GM19043 (cell line): ENCODE data around the gene USH2A.

Source experiments
- ATAC-seq: cut with Tn5 transposase; IDR thresholded peaks from one replicate; pipeline ENCODE4 v1.9.1; 2021; ENCODE audit warnings: low read depth; ENCODE audit not compliant: unreplicated experiment

Gene USH2A

GRCh38 chr1:216303690-216304089, 119.6 kb downstream of the USH2A start:
- no peak for ATAC-seq

- no peak for ATAC-seq
Observed at GRCh38 chr1:216293683-216294082, 129.6 kb downstream of the USH2A start.

- ATAC-seq: no peak
Observed at GRCh38 chr1:216290074-216290473, 133.2 kb downstream of the USH2A start.

- ATAC-seq: no peak
Observed at GRCh38 chr1:216285052-216285451, 138.2 kb downstream of the USH2A start.

- no peak for ATAC-seq
Observed at GRCh38 chr1:216281757-216282156, 141.5 kb downstream of the USH2A start.

GRCh38 chr1:216270086-216270773, 153.0 kb downstream of the USH2A start:
- no peak for ATAC-seq

- no peak for ATAC-seq
Observed at GRCh38 chr1:216261631-216262030, 161.6 kb downstream of the USH2A start.

GRCh38 chr1:216258856-216259255, 164.4 kb downstream of the USH2A start:
- ATAC-seq: no peak

- ATAC-seq: no peak
Observed at GRCh38 chr1:216258386-216258785, 164.9 kb downstream of the USH2A start.

- no peak for ATAC-seq
Observed at GRCh38 chr1:216250861-216251260, 172.4 kb downstream of the USH2A start.

- no peak for ATAC-seq
Observed at GRCh38 chr1:216248628-216249027, 174.6 kb downstream of the USH2A start.

- ATAC-seq: no peak
Observed at GRCh38 chr1:216247937-216248336, 175.3 kb downstream of the USH2A start.

GRCh38 chr1:216246577-216247203, 176.6 kb downstream of the USH2A start:
- ATAC-seq: no peak

- no peak for ATAC-seq
Observed at GRCh38 chr1:216238844-216239243, 184.4 kb downstream of the USH2A start.

- no peak for ATAC-seq
Observed at GRCh38 chr1:216237927-216238542, 185.2 kb downstream of the USH2A start.

GRCh38 chr1:216224233-216224632, 199.0 kb downstream of the USH2A start:
- no peak for ATAC-seq

- ATAC-seq: no peak
Observed at GRCh38 chr1:216223486-216223885, 199.8 kb downstream of the USH2A start.

- ATAC-seq: no peak
Observed at GRCh38 chr1:216222288-216222687, 201.0 kb downstream of the USH2A start.

- peak; percentile 99 for ATAC-seq
Observed at GRCh38 chr1:216221260-216221700, 202.0 kb downstream of the USH2A start.

- no peak for ATAC-seq
Observed at GRCh38 chr1:216216305-216216704, 206.9 kb downstream of the USH2A start.

GRCh38 chr1:216215169-216215568, 208.1 kb downstream of the USH2A start:
- no peak for ATAC-seq

- no peak for ATAC-seq
Observed at GRCh38 chr1:216212826-216213225, 210.4 kb downstream of the USH2A start.
